Measurements from ENCODE around the gene ADGRG1. TPM values are rescaled to one million over a fixed set of nuclear protein-coding genes. Genes with fewer than 3 reads are reported as not detected.

The ADGRG1 gene
- total RNA-seq, 1 donor from 2014 or later = 97.7 TPM

DNA sequence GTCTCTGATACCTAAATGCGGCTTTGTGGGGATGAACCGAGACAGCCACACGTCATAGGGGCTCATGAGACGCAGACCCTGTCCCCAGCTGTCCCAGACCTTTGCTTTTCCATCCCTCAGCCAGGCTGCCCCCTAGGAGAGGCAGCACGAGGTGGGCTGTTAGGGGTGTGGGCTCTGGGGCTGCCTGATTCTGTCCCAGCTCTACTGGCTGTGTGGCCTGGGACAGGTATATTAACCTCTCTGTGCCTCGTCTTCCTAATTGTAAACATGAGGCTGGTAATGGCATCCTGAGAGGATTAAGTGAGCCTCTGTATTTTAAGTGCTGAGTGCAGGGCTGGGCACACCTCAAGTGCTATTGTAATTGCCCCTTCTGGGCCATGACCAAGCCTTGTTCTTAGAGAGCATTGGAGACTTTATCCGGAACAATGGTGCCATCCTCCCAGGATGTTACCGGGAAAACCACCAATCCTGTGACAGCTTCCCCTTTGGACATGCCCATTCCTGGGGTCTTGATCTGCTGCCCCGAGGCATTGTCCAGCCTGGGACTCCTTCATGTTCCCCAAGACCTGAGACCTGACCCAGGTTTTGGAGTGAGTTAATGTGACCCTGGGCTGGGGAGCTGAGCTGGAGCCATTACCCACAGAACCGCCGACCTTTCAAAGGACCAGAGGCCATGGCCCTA lies 5.1 kb downstream of the ADGRG1 start:
- H3K9me3 ChIP-seq = no peaks in the 10 kb centered on the region
- H3K36me3 ChIP-seq = no peaks in the 10 kb centered on the region
- H3K27me3 ChIP-seq = no peaks in the 10 kb centered on the region
- no peak for DNase-seq (ENCODE audit: extremely low spot score in 2 of 2)
- no peak overlapping the region for H3K27ac ChIP-seq
- H3K4me3 ChIP-seq = no peak overlapping the region
- intact Hi-C loops (cut with DNase I) = no loop called here
- TF ChIP-seq POLR2AphosphoS5 (IDR thresholded peaks at IDR 0.05; ENCODE audit: insufficient read depth in 1 of 2, low read depth in 1 of 2) (no peak), POLR2A (IDR thresholded peaks at IDR 0.05) (no peak)
- TF ChIP-seq, protein P1, sequence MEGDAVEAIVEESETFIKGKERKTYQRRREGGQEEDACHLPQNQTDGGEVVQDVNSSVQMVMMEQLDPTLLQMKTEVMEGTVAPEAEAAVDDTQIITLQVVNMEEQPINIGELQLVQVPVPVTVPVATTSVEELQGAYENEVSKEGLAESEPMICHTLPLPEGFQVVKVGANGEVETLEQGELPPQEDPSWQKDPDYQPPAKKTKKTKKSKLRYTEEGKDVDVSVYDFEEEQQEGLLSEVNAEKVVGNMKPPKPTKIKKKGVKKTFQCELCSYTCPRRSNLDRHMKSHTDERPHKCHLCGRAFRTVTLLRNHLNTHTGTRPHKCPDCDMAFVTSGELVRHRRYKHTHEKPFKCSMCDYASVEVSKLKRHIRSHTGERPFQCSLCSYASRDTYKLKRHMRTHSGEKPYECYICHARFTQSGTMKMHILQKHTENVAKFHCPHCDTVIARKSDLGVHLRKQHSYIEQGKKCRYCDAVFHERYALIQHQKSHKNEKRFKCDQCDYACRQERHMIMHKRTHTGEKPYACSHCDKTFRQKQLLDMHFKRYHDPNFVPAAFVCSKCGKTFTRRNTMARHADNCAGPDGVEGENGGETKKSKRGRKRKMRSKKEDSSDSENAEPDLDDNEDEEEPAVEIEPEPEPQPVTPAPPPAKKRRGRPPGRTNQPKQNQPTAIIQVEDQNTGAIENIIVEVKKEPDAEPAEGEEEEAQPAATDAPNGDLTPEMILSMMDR (IDR thresholded peaks at IDR 0.05) = no peak
- peaks cover 58% of the 10 kb centered on the region for H3K4me1 ChIP-seq

DNA sequence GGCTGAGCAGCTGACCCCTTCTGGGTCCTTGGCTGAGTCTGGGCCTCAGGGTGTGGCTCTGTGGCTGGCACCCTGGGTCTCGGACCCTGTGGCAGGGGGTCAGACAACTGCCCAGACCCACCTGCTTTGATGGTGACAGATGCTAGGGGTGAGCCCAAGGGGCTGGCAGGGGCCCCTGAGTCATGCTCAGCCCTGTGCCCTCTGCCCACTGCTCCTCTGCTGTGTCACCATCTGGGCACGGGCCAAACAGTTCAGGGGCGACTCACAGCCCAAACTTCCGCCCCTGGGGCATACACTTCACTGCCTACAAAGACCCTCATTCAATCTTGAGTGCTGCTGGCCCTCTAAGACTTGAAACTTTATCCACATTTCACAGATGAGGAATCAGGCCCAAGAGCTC lies 5.7 kb downstream of the ADGRG1 start:
- H3K27ac ChIP-seq = no peak overlapping the region
- H3K4me3 ChIP-seq = no peak overlapping the region
- H3K27me3 ChIP-seq = no peaks in the 10 kb centered on the region
- H3K36me3 ChIP-seq = no peaks in the 10 kb centered on the region
- peaks cover 60% of the 10 kb centered on the region for H3K4me1 ChIP-seq
- TF ChIP-seq POLR2A (IDR thresholded peaks at IDR 0.05) = no peak
- no peak for DNase-seq (ENCODE audit: extremely low spot score in 2 of 2)
- intact Hi-C loops (cut with DNase I) = no loop called here
- H3K9me3 ChIP-seq = no peaks in the 10 kb centered on the region

DNA sequence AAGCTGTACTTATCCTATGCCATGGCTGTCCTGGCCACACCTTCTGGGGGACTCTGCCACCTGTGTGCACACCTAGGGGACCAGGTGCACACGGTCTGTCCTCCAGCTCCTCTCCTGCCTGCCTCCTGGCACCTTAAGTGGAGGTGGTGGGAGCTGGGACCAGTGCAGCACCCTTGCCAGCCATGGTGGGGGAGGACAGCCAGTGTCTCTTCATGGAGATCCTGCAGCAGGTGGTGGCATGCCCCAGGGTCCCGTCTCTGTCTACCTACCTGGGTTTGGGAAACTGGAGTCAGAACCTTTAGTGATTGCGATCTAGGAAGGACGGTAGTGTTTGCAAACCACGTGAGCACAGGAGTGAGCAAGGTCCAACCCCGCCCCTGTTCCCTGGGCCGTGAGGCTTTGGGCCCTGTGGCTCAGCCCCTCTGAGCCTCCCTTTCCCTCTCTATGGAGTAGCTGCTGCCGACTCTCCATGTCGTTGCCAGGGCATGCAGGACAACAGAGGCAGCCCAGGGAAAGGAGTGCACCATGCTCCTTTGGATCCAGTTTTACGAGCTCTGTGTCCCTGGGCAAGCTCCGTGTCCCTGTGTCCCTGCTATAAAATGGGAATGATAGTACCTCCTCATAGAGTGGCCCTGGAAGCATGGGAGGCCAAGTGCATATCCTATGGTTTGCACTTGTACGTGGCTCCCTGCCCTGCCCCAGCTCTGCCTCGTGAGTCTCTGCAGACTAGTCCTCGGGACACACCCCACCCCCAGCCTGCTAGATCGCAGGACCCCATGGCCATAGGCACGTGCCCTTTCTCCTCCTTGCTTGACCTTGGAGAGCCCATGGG lies 7.1 kb downstream of the ADGRG1 start:
- intact Hi-C loops (cut with DNase I) = no loop called here
- H3K27me3 ChIP-seq = no peaks in the 10 kb centered on the region
- H3K4me1 ChIP-seq = peaks cover 55% of the 10 kb centered on the region
- no peak for DNase-seq (ENCODE audit: extremely low spot score in 2 of 2)
- no peaks in the 10 kb centered on the region for H3K36me3 ChIP-seq
- TF ChIP-seq POLR2AphosphoS5 (IDR thresholded peaks at IDR 0.05; ENCODE audit: insufficient read depth in 1 of 2, low read depth in 1 of 2) (no peak), POLR2A (IDR thresholded peaks at IDR 0.05) (no peak)
- TF ChIP-seq, protein P1 (IDR thresholded peaks at IDR 0.05) = no peak
- no peak overlapping the region for H3K27ac ChIP-seq
- no peaks in the 10 kb centered on the region for H3K9me3 ChIP-seq
- H3K4me3 ChIP-seq = no peak overlapping the region

DNA sequence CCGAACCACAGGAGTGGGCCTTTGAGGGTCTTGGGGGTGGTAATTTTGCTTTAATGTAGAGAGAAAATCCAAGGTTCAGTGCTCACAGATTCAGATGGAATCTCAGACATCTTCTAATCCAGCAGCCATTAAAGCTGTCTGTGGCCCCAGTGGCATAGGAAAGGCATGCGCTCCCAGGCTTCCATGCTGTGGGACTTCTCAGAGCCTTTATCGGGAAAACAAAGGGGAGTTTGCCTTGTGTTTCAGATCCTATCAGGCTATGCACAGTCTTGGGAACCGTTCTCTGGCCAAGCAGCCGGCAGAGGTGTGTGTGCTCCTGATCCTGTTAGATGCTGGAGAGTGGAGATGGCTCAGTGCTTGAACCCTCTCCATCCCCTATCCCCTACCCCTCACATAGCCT lies 7.8 kb downstream of the ADGRG1 start:
- Histone ChIP-seq H3K27ac (peak overlapping the region; percentile 13), H3K9me3 (no peaks in the 10 kb centered on the region), H3K4me1 (peaks cover 55% of the 10 kb centered on the region), H3K36me3 (no peaks in the 10 kb centered on the region), H3K27me3 (no peaks in the 10 kb centered on the region), H3K4me3 (no peak overlapping the region)
- TF ChIP-seq, protein P1 (IDR thresholded peaks at IDR 0.05) = no peak
- TF ChIP-seq POLR2A (IDR thresholded peaks at IDR 0.05) (no peak), POLR2AphosphoS5 (IDR thresholded peaks at IDR 0.05; ENCODE audit: insufficient read depth in 1 of 2, low read depth in 1 of 2) (no peak)
- intact Hi-C loops (cut with DNase I) = no loop called here
- no peak for DNase-seq (ENCODE audit: extremely low spot score in 2 of 2)

DNA sequence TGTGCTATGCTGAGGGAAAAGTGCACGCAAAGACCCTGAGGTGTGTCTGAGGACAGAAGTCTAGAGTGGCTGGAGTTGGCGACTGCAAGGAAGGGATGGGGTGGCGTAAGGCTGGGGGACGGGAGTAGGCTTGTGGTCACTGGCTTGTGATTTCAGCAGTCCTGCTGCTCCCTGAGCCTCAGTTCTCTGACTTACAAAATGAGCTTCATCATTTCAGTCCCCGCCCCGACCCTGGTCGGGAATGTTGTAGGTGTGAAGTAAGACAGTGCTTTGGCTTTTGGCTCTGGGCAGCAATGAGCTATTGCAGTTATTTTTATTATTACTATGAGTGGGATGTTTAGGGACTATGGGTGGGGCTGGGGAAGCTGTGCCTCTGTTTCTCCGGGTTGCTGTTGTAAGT lies 8.6 kb downstream of the ADGRG1 start:
- no peak overlapping the region for H3K27ac ChIP-seq
- no peaks in the 10 kb centered on the region for H3K27me3 ChIP-seq
- DNase-seq (ENCODE audit: extremely low spot score in 2 of 2) = no peak
- H3K36me3 ChIP-seq = no peaks in the 10 kb centered on the region
- peaks cover 52% of the 10 kb centered on the region for H3K4me1 ChIP-seq
- H3K9me3 ChIP-seq = no peaks in the 10 kb centered on the region
- no peak overlapping the region for H3K4me3 ChIP-seq
- no peak for TF ChIP-seq POLR2AphosphoS5 (IDR thresholded peaks at IDR 0.05; ENCODE audit: insufficient read depth in 1 of 2, low read depth in 1 of 2)
- TF ChIP-seq POLR2A (IDR thresholded peaks at IDR 0.05) = no peak
- TF ChIP-seq, protein P1 (IDR thresholded peaks at IDR 0.05) = no peak
- intact Hi-C loops (cut with DNase I) = no loop called here

All from vagina (tissue), 2 donors.